Fibroblast of villous mesenchyme (primary cell): ENCODE measurements around the gene INPP4B. TPM values are rescaled to one million over a fixed set of nuclear protein-coding genes. Genes with fewer than 3 reads are reported as not detected.

Source experiments
- DNase-seq: peaks from one replicate; pipeline ENCODE4 v3.0.0-alpha.2; 2010; ENCODE audit warnings: low read depth
- H3K4me3 ChIP-seq: 2 replicates; pipeline ENCODE4 v1.5.1; 2011; ENCODE audit warnings: low read depth, mild to moderate bottlenecking, low read length
- CTCF ChIP-seq: IDR thresholded peaks from 2 replicates; pipeline ENCODE4 v1.5.1; 2012; ENCODE audit warnings: low read depth, mild to moderate bottlenecking, low read length; ENCODE audit not compliant: insufficient read depth
- total RNA-seq: library from RNA; depleted of rRNA; stranded (reverse); fragments of >200 nt; gene quantifications from 2 replicates; pipeline ENCODE4 v1.2.3, GENCODE V29; 2012

The INPP4B gene
- total RNA-seq, 1 donor = 64.3 TPM

- no peak for DNase-seq
- no peak for TF ChIP-seq CTCF
- H3K4me3 ChIP-seq = no peak overlapping the region
Observed at GRCh38 chr4:142875117-142875516, 29.0 kb upstream of the INPP4B start.

- TF ChIP-seq CTCF = no peak
- no peak for DNase-seq
- no peak overlapping the region for H3K4me3 ChIP-seq
Observed at GRCh38 chr4:142874684-142875083, 28.6 kb upstream of the INPP4B start.

- DNase-seq = no peak
- no peak for TF ChIP-seq CTCF
- H3K4me3 ChIP-seq = no peak overlapping the region
Observed at GRCh38 chr4:142866685-142867084, 20.6 kb upstream of the INPP4B start.

- TF ChIP-seq CTCF = no peak
- H3K4me3 ChIP-seq = no peak overlapping the region
- DNase-seq = no peak
Observed at GRCh38 chr4:142861351-142861750, 15.2 kb upstream of the INPP4B start.

GRCh38 chr4:142858965-142859364 is 12.9 kb upstream of the INPP4B start:
- no peak overlapping the region for H3K4me3 ChIP-seq

GRCh38 chr4:142858446-142858845 is 12.3 kb upstream of the INPP4B start:
- DNase-seq = no peak
- H3K4me3 ChIP-seq = no peak overlapping the region
- no peak for TF ChIP-seq CTCF

More at GRCh38 chr4:142858965-142859364, 12.9 kb upstream of the INPP4B start:
- DNase-seq = no peak
- no peak for TF ChIP-seq CTCF

GRCh38 chr4:142856576-142856975 is 10.5 kb upstream of the INPP4B start:
- no peak overlapping the region for H3K4me3 ChIP-seq
- no peak for DNase-seq
- TF ChIP-seq CTCF = no peak
